GM12878 (cell line): ENCODE results near the gene NEK7. TPM values are rescaled to one million over a fixed set of nuclear protein-coding genes. Genes with fewer than 3 reads are reported as not detected.

ENCODE experiments used
- ATAC-seq: fragments of 200-7000 bp; cut with Tn5 transposase; 3 replicates; pipeline ENCODE4 v1.9.1; 2020; ENCODE audit warnings: mild to moderate bottlenecking, moderate library complexity
- BruUV-seq: library from RNA; stranded (reverse); fragments of 400-500 nt; replicated peaks from 2 replicates; lab custom pipeline; 2021; lab: Mats Ljungman, UMichigan
- CTCF ChIA-PET: fragments of 300-600 bp; sonication (Branson Sonifier 250); formaldehyde crosslinking; extraction: SDS; loops from one replicate; lab custom pipeline; 2021; ENCODE audit warnings: inconsistent platforms; lab: Yijun Ruan, JAX
- POLR2A ChIA-PET: fragments of 350-600 bp; formaldehyde crosslinking; extraction: SDS; loops from one replicate; lab custom pipeline; 2021; ENCODE audit warnings: inconsistent platforms; lab: Charles Lee
- RAD21 ChIA-PET: fragments of 300-600 bp; sonication (Branson Sonifier 250); formaldehyde crosslinking; loops from one replicate; lab custom pipeline; 2023; ENCODE audit warnings: antibody characterized with exemption; ENCODE audit not compliant: unreplicated experiment; lab: Charles Lee
- SMC1A ChIA-PET: fragments of 300-600 bp; sonication (Branson Sonifier 250); formaldehyde crosslinking; loops from one replicate; lab custom pipeline; 2023; ENCODE audit not compliant: unreplicated experiment, uncharacterized antibody; lab: Charles Lee
- DNase-seq: peaks from one replicate; pipeline ENCODE4 v3.0.0-alpha.2; 2011; ENCODE audit warnings: low read depth, low spot score
- FAIRE-seq: peaks from 3 replicates; lab custom pipeline; 2011; peaks lifted over from hg19 to GRCh38; lab: Jason Lieb, UNC
- H2AFZ ChIP-seq: 2 replicates; pipeline ENCODE4 v1.6.0; 2011; ENCODE audit warnings: low read depth, low read length, control low read depth; ENCODE audit not compliant: control insufficient read depth
- H3K27ac ChIP-seq: 2 replicates; pipeline ENCODE4 v1.5.1; 2011; ENCODE audit warnings: control low read depth; ENCODE audit not compliant: control insufficient read depth, insufficient read depth
- H3K27me3 ChIP-seq, 2 experiments: replicated peaks in 1 of 2; 2 replicates each; pipeline versions ENCODE4 v1.6.0 to v1.6.1; 2011; ENCODE audit warnings: low read length in 1 of 2; ENCODE audit not compliant: control insufficient read depth in 2 of 2, insufficient read depth in 2 of 2
- H3K36me3 ChIP-seq, 2 experiments: 2 replicates each; pipeline ENCODE4 v1.5.1; 2011; ENCODE audit warnings: low read length in 1 of 2; ENCODE audit not compliant: control insufficient read depth in 2 of 2, insufficient read depth in 2 of 2
- H3K4me1 ChIP-seq: 2 replicates; pipeline ENCODE4 v1.6.1; 2011; ENCODE audit warnings: mild to moderate bottlenecking, low read length, moderate library complexity, mixed read lengths; ENCODE audit not compliant: control insufficient read depth, insufficient read depth
- H3K4me2 ChIP-seq: 2 replicates; pipeline ENCODE4 v1.6.0; 2011; ENCODE audit warnings: control low read depth; ENCODE audit not compliant: control insufficient read depth, insufficient read depth
- H3K4me3 ChIP-seq: fragments of 200-600 bp; sonication (generic); 2 replicates; pipeline ENCODE4 v1.5.1; 2016
- H3K79me2 ChIP-seq: 2 replicates; pipeline ENCODE4 v1.6.0; 2011; ENCODE audit warnings: low read length; ENCODE audit not compliant: control insufficient read depth, insufficient read depth
- H3K9ac ChIP-seq: 2 replicates; pipeline ENCODE4 v1.8.0; 2011; ENCODE audit warnings: low read length, control low read depth, mixed read lengths; ENCODE audit not compliant: control insufficient read depth, insufficient read depth
- H3K9me3 ChIP-seq: replicated peaks from 3 replicates; pipeline ENCODE4 v1.5.1; 2011; ENCODE audit warnings: mild to moderate bottlenecking, low read length; ENCODE audit not compliant: control insufficient read depth, insufficient read depth
- H4K20me1 ChIP-seq: 2 replicates; pipeline ENCODE4 v1.6.0; 2011; ENCODE audit not compliant: control insufficient read depth, insufficient read depth
- BCL3 ChIP-seq: IDR thresholded peaks from 2 replicates; pipeline ENCODE4 v1.6.1; 2011; ENCODE audit warnings: borderline replicate concordance, low read depth, mild to moderate bottlenecking, moderate library complexity, low read length; ENCODE audit not compliant: insufficient read depth, poor library complexity, severe bottlenecking
- CHD4 ChIP-seq: fragments of 200-600 bp; sonication (generic); IDR thresholded peaks from 2 replicates; pipeline ENCODE4 v1.6.1; 2016; ENCODE audit warnings: mild to moderate bottlenecking
- FOXK2 ChIP-seq: fragments of 450-650 bp; IDR thresholded peaks from 2 replicates; pipeline ENCODE4 v1.6.1; 2017; ENCODE audit warnings: mild to moderate bottlenecking, moderate library complexity
- MTA3 ChIP-seq: IDR thresholded peaks from 2 replicates; pipeline ENCODE4 v1.6.1; 2012; ENCODE audit warnings: low read length, inconsistent platforms, borderline replicate concordance
- NFYA ChIP-seq: IDR thresholded peaks from 2 replicates; pipeline ENCODE4 v1.6.1; 2011; ENCODE audit warnings: low read depth, mild to moderate bottlenecking, low read length, improper control_type of control experiment, borderline replicate concordance
- PAX8 ChIP-seq: fragments of 450-650 bp; IDR thresholded peaks from 2 replicates; pipeline ENCODE4 v1.6.1; 2017; ENCODE audit warnings: mild to moderate bottlenecking, moderate library complexity
- POU2F2 ChIP-seq: IDR thresholded peaks from 3 replicates; pipeline ENCODE4 v1.6.1; 2011; ENCODE audit warnings: low read depth, mild to moderate bottlenecking, low read length, borderline replicate concordance
- PRDM15 ChIP-seq: fragments of 450-650 bp; formaldehyde crosslinking; IDR thresholded peaks from 2 replicates; pipeline ENCODE4 v1.4.0; 2020; ENCODE audit warnings: mild to moderate bottlenecking, moderate library complexity
- REST ChIP-seq: IDR thresholded peaks from 2 replicates; pipeline ENCODE4 v1.6.1; 2012; ENCODE audit warnings: mild to moderate bottlenecking, low read depth, low read length
- ZNF687 ChIP-seq: fragments of 450-650 bp; IDR thresholded peaks from 2 replicates; pipeline ENCODE4 v1.6.1; 2017; ENCODE audit warnings: mild to moderate bottlenecking, moderate library complexity
- WGBS: methylation state at CpG from one replicate; pipeline ENCODE4 v1.1.6; 2016; ENCODE audit warnings: low lambda C conversion rate; ENCODE audit not compliant: insufficient replicate concordance, insufficient coverage; ENCODE audit errors: missing lambda C conversion rate; 5-methylcytosine and 5-hydroxymethylcytosine counted together
- in situ Hi-C: fragments of 300-500 bp; cut with MboI; formaldehyde crosslinking; loops from 9 replicates; pipeline ENCODE4 v1.14.3; 2018; ENCODE audit warnings: mixed read lengths
- intact Hi-C: fragments of 100-400 bp; cut with micrococcal nuclease; formaldehyde crosslinking; loops from one replicate; pipeline ENCODE4 v1.14.2; 2022; ENCODE audit not compliant: unreplicated experiment
- polyA plus RNA-seq, 11 experiments: library from polyadenylated mRNA; depleted of rRNA in 4 of 11; unstranded in 6 of 11; stranded (reverse) in 5 of 11; fragments of >200 nt; fragmentation: Nextera tagmentation in 4 of 11; fragmentation: Illumina TruSeq in 1 of 11; extraction: Ambion mirVana in 4 of 11; extraction: Trizol in 1 of 11; gene quantifications; 1 replicate in 1 of 11; 2 replicates in 10 of 11; pipeline versions ENCODE4 v1.2.1 to v1.2.3, GENCODE V29; 2011 to 2016; ENCODE audit warnings: inconsistent platforms in 2 of 11, missing spikeins in 2 of 11, low read depth in 1 of 11
- total RNA-seq, 4 experiments: library from RNA; depleted of rRNA in 3 of 4; stranded (reverse); fragments of >200 nt in 3 of 4; fragmentation: Illumina TruSeq in 1 of 4; extraction: Trizol in 1 of 4; gene quantifications; 2 replicates each; pipeline versions ENCODE4 v1.2.1 to v1.2.3, GENCODE V29; 2013 to 2021

NEK7 gene
- total and polyA plus RNA-seq, 10 of the 15 experiments (the other 5 are each of a cell fraction or from before 2014, with no cell fraction given), result 9.4 to 77.7 (median 24.0) TPM

- Histone ChIP-seq H4K20me1 (no peaks in the 10 kb centered on the region), H3K27ac (no peak overlapping the region), H3K9ac (no peak overlapping the region), H3K36me3 (no peaks in the 10 kb centered on the region), H3K4me3 (no peak overlapping the region), H3K27me3 (no peaks in the 10 kb centered on the region), H3K4me2 (no peak overlapping the region), H3K9me3 (no peaks in the 10 kb centered on the region; the same call in 1 of the 3 replicates), H3K4me1 (peaks cover 8% of the 10 kb centered on the region), H2AFZ (no peak overlapping the region), H3K79me2 (peaks cover 55% of the 10 kb centered on the region)
- POLR2A ChIA-PET, result no interaction called here
- FAIRE-seq, result no peak
- RAD21 ChIA-PET, result interaction anchor here (1.0 to 1.2 kb wide), 2 partner anchors 10 to 18 kb away, joined by 4 to 5 read pairs; no protein-coding TSS in a partner anchor
- intact Hi-C loops, result no loop called here
- ATAC-seq, result no peak
- WGBS, result 68% methylated on average over 3 of the region's 3 CpGs
- DNase-seq, result no peak
- SMC1A ChIA-PET, result interaction anchor here (0.8 to 2.6 kb wide), 6 partner anchors 10 to 26 kb away, joined by 3 to 9 read pairs (median 4); no protein-coding TSS in a partner anchor
- CTCF ChIA-PET, result interaction anchor here (1.1 to 1.4 kb wide), 2 partner anchors 11 to 18 kb away, joined by 3 read pairs; no protein-coding TSS in a partner anchor
- no TSS peak for BruUV-seq
- in situ Hi-C loops, result no loop called here
- TF ChIP-seq ZNF687, result no peak
- TF ChIP-seq FOXK2, result no peak
- TF ChIP-seq REST, result no peak
- TF ChIP-seq PAX8, result no peak
- TF ChIP-seq CHD4, result no peak
- no peak for TF ChIP-seq BCL3
- TF ChIP-seq MTA3, result no peak
- TF ChIP-seq POU2F2, result no peak
- no peak for TF ChIP-seq NFYA
- TF ChIP-seq PRDM15, result no peak
Measured at GRCh38 chr1:198183605-198184004, 26.8 kb downstream of the NEK7 start.
